NCI-H1694 treated with DMSO at 0.1 percent for 48 hours (cell line): ENCODE measurements around the gene GFM1.

ENCODE experiments used
- DNase-seq: peaks from one replicate; lab custom pipeline; 2025; lab: John Stamatoyannopoulos, UW

The GFM1 gene

GRCh38 chr3:158644345-158644908 is at the start of gene GFM1:
Gene GFM1 (plus strand): TSS chr3:158644527. CDS start chr3:158644635, 108 bp downstream.
- DNase-seq = peak; percentile 97

DNA sequence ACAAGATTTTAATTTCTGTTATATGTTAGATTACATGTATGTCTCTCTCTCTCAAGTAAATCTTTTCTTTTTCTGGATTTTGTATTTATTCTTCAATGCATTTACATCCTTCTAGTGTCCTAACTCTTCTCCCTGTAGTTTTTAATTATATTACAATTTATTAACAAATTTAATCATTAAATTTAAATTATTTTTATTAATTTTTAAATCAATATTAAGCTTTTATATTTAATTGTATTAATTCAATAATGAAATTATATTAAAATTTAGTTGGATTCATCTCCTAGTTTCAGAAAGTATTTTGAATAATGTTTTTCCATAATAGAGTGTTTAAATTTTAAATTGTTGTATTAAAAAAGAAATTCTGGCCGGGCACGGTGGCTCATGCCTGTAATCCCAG is 43.5 kb upstream of the GFM1 start:
- no peak for DNase-seq

- DNase-seq = no peak
Measured at GRCh38 chr3:158602227-158602626, 42.1 kb upstream of the GFM1 start.

- no peak for DNase-seq
Measured at GRCh38 chr3:158617982-158618875, 26.1 kb upstream of the GFM1 start.

- no peak for DNase-seq
Measured at GRCh38 chr3:158625881-158626280, 18.4 kb upstream of the GFM1 start.

GRCh38 chr3:158631981-158632380 is 12.3 kb upstream of the GFM1 start:
- no peak for DNase-seq

DNA sequence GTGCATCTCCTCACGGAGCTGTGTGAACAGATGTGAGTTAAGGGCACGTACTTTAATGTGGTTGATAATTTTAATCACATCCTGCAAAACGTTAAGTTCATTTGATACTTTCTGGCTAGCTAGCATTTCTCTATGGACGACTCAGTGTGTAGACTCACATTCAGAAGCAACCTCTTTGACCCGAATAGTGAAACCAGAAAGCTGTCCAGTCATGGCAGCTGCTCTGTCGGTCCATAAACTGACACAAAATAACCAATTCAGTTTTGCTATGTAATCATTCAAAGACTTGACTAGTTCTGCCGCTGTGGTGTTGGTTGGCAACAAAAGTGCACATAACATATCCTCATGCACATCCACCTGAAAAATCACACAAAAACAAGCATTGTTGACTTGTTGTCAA is 3.7 kb upstream of the GFM1 start:
- no peak for DNase-seq

DNA sequence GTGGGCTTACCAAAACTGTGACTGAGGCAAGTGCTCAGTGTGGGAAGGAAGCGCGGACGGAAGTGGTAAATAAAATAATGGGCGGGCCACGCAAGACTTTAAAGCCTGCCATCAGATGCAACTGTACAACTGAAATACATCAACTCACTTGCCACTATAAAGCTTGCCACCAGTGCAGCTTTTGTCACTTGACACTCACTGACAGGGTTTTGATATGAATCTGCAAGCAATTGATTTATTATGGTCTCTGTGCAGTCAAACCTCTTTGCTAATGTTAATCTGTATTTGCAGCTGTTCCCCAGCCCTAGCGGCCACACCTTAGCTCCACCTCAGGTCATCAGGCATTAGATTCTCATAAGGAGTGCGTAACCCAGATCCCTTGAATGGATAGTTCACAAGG is 2.3 kb upstream of the GFM1 start:
- DNase-seq = no peak

DNA sequence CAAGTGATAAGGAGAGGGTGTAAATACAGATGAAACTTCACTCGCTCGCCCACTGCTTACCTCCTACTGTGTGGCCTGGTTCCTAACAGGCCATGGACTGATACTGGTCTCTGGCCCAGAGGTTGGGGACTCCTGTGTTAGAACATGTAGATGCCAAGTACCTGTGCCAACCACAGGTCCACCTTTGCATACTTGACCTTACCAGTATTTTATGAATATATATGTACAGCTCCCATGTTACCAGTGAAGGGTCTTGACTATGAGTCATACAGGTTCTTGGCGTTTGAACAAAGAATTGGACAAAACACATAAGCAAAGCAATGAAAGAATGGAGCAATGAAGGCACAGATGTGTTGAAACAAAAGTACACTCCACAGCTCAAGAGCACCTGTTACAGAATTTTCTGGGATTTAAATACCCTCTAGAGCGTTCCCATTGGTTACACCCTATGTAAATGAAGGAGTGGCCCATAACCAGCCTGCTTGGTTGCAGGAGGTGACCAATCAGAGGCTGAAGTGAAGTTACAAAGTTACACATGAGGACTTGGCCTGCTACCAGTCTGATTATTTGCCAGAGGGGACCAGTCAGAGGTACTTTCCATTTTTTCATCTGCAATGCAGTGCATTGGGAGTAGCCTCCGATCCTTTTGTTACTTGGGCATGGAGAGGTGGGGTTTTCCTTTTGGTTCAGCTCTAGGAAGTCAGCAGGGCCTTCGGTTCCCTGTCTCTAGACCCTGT is 1.7 kb upstream of the GFM1 start:
- DNase-seq = no peak

GRCh38 chr3:158649791-158650190 is 5.5 kb downstream of the GFM1 start:
- no peak for DNase-seq

DNA sequence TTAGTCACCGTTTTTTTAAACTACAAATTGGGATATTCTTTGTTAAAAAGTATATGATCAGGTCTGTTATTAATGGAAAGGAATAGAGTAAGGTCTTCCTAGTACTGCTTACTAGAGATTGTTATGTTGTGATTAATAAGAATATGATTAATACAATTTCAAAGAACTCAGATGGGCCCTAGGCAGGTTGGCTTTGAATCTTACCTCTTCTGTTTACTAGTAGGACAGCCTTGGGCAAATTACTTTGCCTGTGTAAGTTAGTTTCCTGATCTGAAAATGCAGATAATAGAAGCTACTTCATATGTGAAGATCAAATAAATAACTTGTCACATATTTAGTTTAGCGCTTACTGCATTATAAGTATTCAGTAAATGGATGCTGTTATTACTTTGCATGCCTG is 6.9 kb downstream of the GFM1 start:
- no peak for DNase-seq

DNA sequence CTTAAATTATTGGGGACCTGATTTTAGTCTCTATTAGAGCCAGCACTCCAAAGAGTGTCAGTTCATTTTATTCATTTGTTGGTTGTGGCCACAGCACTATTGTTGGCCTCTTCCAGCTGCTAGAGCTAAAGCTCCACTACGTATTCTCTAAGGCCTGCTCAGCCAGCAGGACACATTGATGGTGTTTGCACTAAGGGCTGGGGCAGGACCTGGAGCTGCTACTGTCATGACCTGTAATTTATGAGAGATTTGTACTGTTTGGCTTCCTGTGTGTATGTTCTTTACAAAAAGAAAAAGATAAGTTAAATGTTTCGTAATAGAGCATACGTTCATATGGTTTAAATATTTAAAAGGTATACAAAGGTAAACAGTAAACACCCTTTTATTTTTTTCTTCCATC is 8.1 kb downstream of the GFM1 start:
- no peak for DNase-seq

DNA sequence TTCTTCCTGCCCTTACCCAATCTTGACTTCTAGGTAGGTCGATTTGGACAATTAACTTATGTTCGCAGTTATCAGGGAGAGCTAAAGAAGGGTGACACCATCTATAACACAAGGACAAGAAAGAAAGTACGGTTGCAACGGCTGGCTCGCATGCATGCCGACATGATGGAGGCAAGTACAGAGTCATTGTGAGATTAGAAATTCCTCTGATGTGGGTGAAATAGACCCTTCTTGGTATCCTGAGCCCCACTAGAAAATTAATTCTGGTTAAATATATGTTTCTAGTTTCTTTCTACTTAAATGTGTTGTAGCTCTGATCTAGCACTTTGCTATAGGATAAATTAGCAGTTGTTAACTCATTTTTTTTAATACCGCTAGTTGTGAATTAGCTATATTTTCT is 14.6 kb downstream of the GFM1 start:
- DNase-seq = no peak

- peak; percentile 62 for DNase-seq
Measured at GRCh38 chr3:158659454-158660237, 15.3 kb downstream of the GFM1 start.

- DNase-seq = no peak
Measured at GRCh38 chr3:158660711-158661110, 16.4 kb downstream of the GFM1 start.

DNA sequence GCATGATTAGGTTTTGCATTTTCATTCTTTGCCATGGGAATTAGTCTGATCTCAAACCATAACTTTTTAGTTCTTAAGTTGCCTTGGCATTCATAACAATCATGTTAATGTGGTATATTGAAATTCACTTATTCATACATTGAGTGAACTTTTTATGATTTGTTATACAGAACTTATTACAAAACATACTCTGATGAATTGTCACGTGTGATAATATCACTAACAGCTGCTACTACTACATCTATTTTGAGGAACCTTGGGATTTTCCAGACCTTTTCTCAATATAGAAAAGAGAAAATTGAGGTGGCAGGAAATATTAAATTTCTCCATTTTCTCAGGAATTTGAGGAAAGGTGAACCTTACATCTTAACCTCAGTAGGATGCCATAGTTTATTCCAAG is 18.9 kb downstream of the GFM1 start:
- DNase-seq = no peak

- DNase-seq = no peak
Measured at GRCh38 chr3:158663832-158664231, 19.5 kb downstream of the GFM1 start.

- no peak for DNase-seq
Measured at GRCh38 chr3:158666416-158666815, 22.1 kb downstream of the GFM1 start.

DNA sequence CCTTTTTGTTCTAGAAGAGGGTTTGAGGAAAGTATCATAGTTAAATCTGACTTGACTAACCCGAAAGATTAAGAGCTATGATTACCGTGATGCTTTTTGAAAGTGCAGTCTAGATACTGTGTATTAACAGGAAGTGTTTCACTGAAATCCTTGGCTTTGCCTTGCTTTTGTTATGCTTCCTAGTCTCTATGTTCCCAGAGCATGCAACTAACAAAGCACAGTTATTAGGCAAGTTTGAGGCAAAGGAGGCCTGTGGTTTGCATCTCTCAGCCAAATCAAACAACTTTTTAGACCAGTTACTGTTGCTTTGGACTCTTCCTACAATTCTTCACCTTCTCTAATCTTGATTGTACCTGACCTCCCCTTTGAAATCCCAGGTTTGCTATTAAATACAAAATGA is 24.2 kb downstream of the GFM1 start:
- no peak for DNase-seq

DNA sequence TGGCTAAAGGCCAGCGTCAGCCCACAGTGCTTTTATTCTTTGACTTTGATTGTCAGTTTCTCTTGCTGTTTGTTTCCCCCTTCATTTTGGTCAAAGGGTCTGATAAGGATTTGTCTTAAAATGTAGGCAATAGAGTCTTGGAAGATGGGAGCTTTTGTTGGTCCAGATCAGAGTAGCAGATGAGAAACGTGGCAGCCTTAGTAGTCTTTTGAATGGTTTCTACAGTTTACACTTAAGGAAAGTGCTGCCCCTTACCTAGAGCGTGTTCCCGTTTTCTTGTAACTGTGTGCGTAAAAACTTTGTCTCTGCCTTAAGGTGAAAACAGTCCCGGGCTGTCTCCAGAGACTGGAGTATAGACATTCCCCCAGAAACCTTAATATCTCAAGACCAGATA is 27.5 kb downstream of the GFM1 start:
- DNase-seq = no peak

GRCh38 chr3:158672215-158673176 is 28.2 kb downstream of the GFM1 start, which contains the start of gene LXN:
Gene LXN (minus strand): TSS chr3:158672648. CDS start chr3:158672478, 170 bp downstream.
- no peak for DNase-seq
